Fibroblast of skin of left biceps (primary cell): ENCODE results near the gene NRG3.

Experiments
- DNase-seq, 2 experiments: peaks; one replicate each; pipeline ENCODE4 v3.0.0-alpha.2; 2013; ENCODE audit warnings: low read depth in 2 of 2

Gene NRG3

GRCh38 chr10:82464966-82465365 is 590.0 kb downstream of the NRG3 start:
- DNase-seq, result no peak

GRCh38 chr10:82468453-82468852 is 593.5 kb downstream of the NRG3 start:
- DNase-seq, result no peak

GRCh38 chr10:82472406-82473335 is 597.7 kb downstream of the NRG3 start:
- no peak for DNase-seq

GRCh38 chr10:82477776-82478175 is 602.8 kb downstream of the NRG3 start:
- no peak for DNase-seq

GRCh38 chr10:82492647-82493046 is 617.7 kb downstream of the NRG3 start:
- DNase-seq, result no peak

GRCh38 chr10:82496114-82496513 is 621.1 kb downstream of the NRG3 start:
- DNase-seq, result no peak

- peak; percentile 31 to 39 for DNase-seq
Observed at GRCh38 chr10:82497439-82497838, 622.4 kb downstream of the NRG3 start.

- no peak for DNase-seq
Observed at GRCh38 chr10:82498976-82499375, 624.0 kb downstream of the NRG3 start.

- DNase-seq, result no peak
Observed at GRCh38 chr10:82505009-82505408, 630.0 kb downstream of the NRG3 start.

- no peak for DNase-seq
Observed at GRCh38 chr10:82506680-82507376, 631.8 kb downstream of the NRG3 start.

- DNase-seq, result no peak
Observed at GRCh38 chr10:82515256-82515655, 640.3 kb downstream of the NRG3 start.

GRCh38 chr10:82529062-82529461 is 654.1 kb downstream of the NRG3 start:
- no peak for DNase-seq

- DNase-seq, result no peak
Observed at GRCh38 chr10:82535457-82535856, 660.5 kb downstream of the NRG3 start.

- no peak for DNase-seq
Observed at GRCh38 chr10:82536668-82537067, 661.7 kb downstream of the NRG3 start.

GRCh38 chr10:82538272-82538671 is 663.3 kb downstream of the NRG3 start:
- no peak for DNase-seq

GRCh38 chr10:82543631-82544030 is 668.6 kb downstream of the NRG3 start:
- DNase-seq, result no peak

GRCh38 chr10:82544377-82544776 is 669.4 kb downstream of the NRG3 start:
- no peak for DNase-seq

- DNase-seq, result no peak
Observed at GRCh38 chr10:82551506-82551905, 676.5 kb downstream of the NRG3 start.

GRCh38 chr10:82552267-82552666 is 677.3 kb downstream of the NRG3 start:
- DNase-seq, result no peak

GRCh38 chr10:82554381-82554780 is 679.4 kb downstream of the NRG3 start:
- no peak for DNase-seq

GRCh38 chr10:82558014-82558607 is 683.1 kb downstream of the NRG3 start:
- peak; percentile 13 to 15 for DNase-seq

GRCh38 chr10:82564353-82565196 is 689.6 kb downstream of the NRG3 start:
- DNase-seq, result no peak
